PC-9 (cell line): Measurements from ENCODE around the gene FNDC4. TPM values are rescaled to one million over a fixed set of nuclear protein-coding genes. Genes with fewer than 3 reads are reported as not detected.

Experiments used
- BruUV-seq: library from RNA; stranded (reverse); fragments of 400-500 nt; replicated peaks from 2 replicates; lab custom pipeline; 2021; lab: Mats Ljungman, UMichigan
- CTCF ChIA-PET: fragments of 300-600 bp; sonication (Branson Sonifier 250); formaldehyde crosslinking; loops from one replicate; lab custom pipeline; 2022; ENCODE audit warnings: antibody characterized with exemption; lab: Charles Lee
- POLR2A ChIA-PET: fragments of 300-600 bp; sonication (Branson Sonifier 250); formaldehyde crosslinking; loops from one replicate; lab custom pipeline; 2022; ENCODE audit warnings: antibody characterized with exemption; ENCODE audit not compliant: unreplicated experiment; lab: Charles Lee
- DNase-seq, 2 experiments: peaks; one replicate each; pipeline versions ENCODE4 v3.0.0 to v3.0.0-alpha.2; 2015 to 2022; ENCODE audit warnings: mixed read lengths in 1 of 2
- H2AFZ ChIP-seq: fragments of 200-600 bp; sonication (generic); 2 replicates; pipeline ENCODE4 v1.8.1; 2017; ENCODE audit warnings: antibody characterized with exemption
- H3F3A ChIP-seq: fragments of 200-600 bp; sonication (generic); 2 replicates; pipeline ENCODE4 v1.8.1; 2017; ENCODE audit warnings: antibody characterized with exemption, mild to moderate bottlenecking, low read depth; ENCODE audit not compliant: insufficient read depth
- H3K27ac ChIP-seq: fragments of 200-600 bp; sonication (generic); 2 replicates; pipeline ENCODE4 v1.6.1; 2016; ENCODE audit warnings: mixed run types
- H3K27me3 ChIP-seq: fragments of 200-600 bp; sonication (generic); 2 replicates; pipeline ENCODE4 v1.6.1; 2016; ENCODE audit warnings: low read depth, mixed run types; ENCODE audit not compliant: insufficient read depth
- H3K36me3 ChIP-seq: fragments of 200-600 bp; sonication (generic); 2 replicates; pipeline ENCODE4 v1.6.1; 2016; ENCODE audit warnings: low read depth, mixed run types
- H3K4me1 ChIP-seq: fragments of 200-600 bp; sonication (generic); replicated peaks from 2 replicates; pipeline ENCODE4 v1.6.1; 2016; ENCODE audit warnings: mixed run types; ENCODE audit not compliant: insufficient read depth
- H3K4me2 ChIP-seq: fragments of 200-600 bp; sonication (generic); 2 replicates; pipeline ENCODE4 v1.6.1; 2017; ENCODE audit warnings: mixed run types
- H3K4me3 ChIP-seq: fragments of 200-600 bp; sonication (generic); 2 replicates; pipeline ENCODE4 v1.6.1; 2016; ENCODE audit warnings: mixed run types
- H3K79me2 ChIP-seq: fragments of 200-600 bp; sonication (generic); 2 replicates; pipeline ENCODE4 v1.6.1; 2017; ENCODE audit warnings: low read depth, mixed run types
- H3K9me2 ChIP-seq: fragments of 200-600 bp; sonication (generic); 2 replicates; pipeline ENCODE4 v1.8.1; 2017; ENCODE audit warnings: mild to moderate bottlenecking; ENCODE audit not compliant: insufficient read depth
- H3K9me3 ChIP-seq: fragments of 200-600 bp; sonication (generic); 2 replicates; pipeline ENCODE4 v1.8.1; 2016; ENCODE audit warnings: low read depth; ENCODE audit not compliant: insufficient read depth
- H4K20me1 ChIP-seq: fragments of 200-600 bp; sonication (generic); 2 replicates; pipeline ENCODE4 v1.8.1; 2017; ENCODE audit not compliant: insufficient read depth
- CTCF ChIP-seq: fragments of 200-600 bp; sonication (generic); conservative IDR thresholded peaks from 2 replicates; pipeline ENCODE4 v1.6.1; 2017; ENCODE audit warnings: mixed run types, antibody characterized with exemption, mild to moderate bottlenecking, moderate library complexity
- EZH2 ChIP-seq: fragments of 200-600 bp; sonication (generic); IDR thresholded peaks from 2 replicates; pipeline ENCODE4 v1.8.0; 2017; ENCODE audit warnings: antibody characterized with exemption, low read depth
- intact Hi-C: fragments of 100-400 bp; cut with micrococcal nuclease; formaldehyde crosslinking; loops from one replicate; pipeline ENCODE4 v1.10.0; 2022; ENCODE audit not compliant: unreplicated experiment
- total RNA-seq: library from RNA; stranded (reverse); gene quantifications from 2 replicates; pipeline ENCODE4 v1.2.3, GENCODE V29; 2021

The FNDC4 gene
- total RNA-seq, 1 experiment from 2014 or later, result 5.3 TPM

GRCh38 chr2:27492557-27492956 is 2.4 kb downstream of the FNDC4 start:
- Histone ChIP-seq H3K9me3 (no peaks in the 10 kb centered on the region), H4K20me1 (no peaks in the 10 kb centered on the region), H3K4me2 (no peak overlapping the region), H3K36me3 (no peaks in the 10 kb centered on the region), H3K9me2 (no peaks in the 10 kb centered on the region), H3K4me1 (peaks cover 36% of the 10 kb centered on the region), H3K27ac (no peak overlapping the region), H2AFZ (no peak overlapping the region), H3K27me3 (peaks cover 7% of the 10 kb centered on the region; the same call in 1 of the 2 replicates), H3K79me2 (0 out of 2 replicates have a peak, but pooled peaks cover 8% of the 10 kb centered on the region), H3K4me3 (no peak overlapping the region), H3F3A (peaks cover 22% of the 10 kb centered on the region)
- ChIA-PET POLR2A (no interaction called here), CTCF (interaction anchor here (0.6 kb wide), 1 partner anchor 61 kb away, joined by 3 read pairs; no protein-coding TSS in a partner anchor)
- intact Hi-C loops, result loop anchor here (5.0 kb wide), 1 partner anchor 90 kb away; the partner anchor contains the start of gene ZNF512
- DNase-seq, result no peak
- no peak for TF ChIP-seq EZH2
- TF ChIP-seq CTCF, result no peak
- no TSS peak for BruUV-seq

- TF ChIP-seq EZH2 (no peak), CTCF (no peak)
- intact Hi-C loops, result loop anchor here (1.0 to 5.0 kb wide), 3 partner anchors 47 to 139 kb away; partner anchors contain the start of genes CCDC121, GPN1, KRTCAP3 and ZNF512
- BruUV-seq, result TSS peak; percentile 85
- no peaks in the 10 kb centered on the region for H3K36me3 ChIP-seq
- peak; percentile 98 to 100 for DNase-seq
- POLR2A ChIA-PET, result no interaction called here
- no peaks in the 10 kb centered on the region for H3K9me2 ChIP-seq
- H3K79me2 ChIP-seq, result 0 out of 2 replicates have a peak, but pooled peaks cover 8% of the 10 kb centered on the region
- H3K27me3 ChIP-seq, result no peaks in the 10 kb centered on the region
- H3K27ac ChIP-seq, result peak within 1 kb of the TSS; percentile 31
- H3K4me2 ChIP-seq, result peak within 1 kb of the TSS; percentile 94
- peaks cover 17% of the 10 kb centered on the region for H3K4me1 ChIP-seq
- H2AFZ ChIP-seq, result peak within 1 kb of the TSS; percentile 97
- H3F3A ChIP-seq, result peaks cover 15% of the 10 kb centered on the region
- CTCF ChIA-PET, result interaction anchor here (0.6 kb wide), 1 partner anchor 473 kb away, joined by 3 read pairs; no protein-coding TSS in a partner anchor
- peak within 1 kb of the TSS; percentile 65 for H3K4me3 ChIP-seq
- H3K9me3 ChIP-seq, result no peaks in the 10 kb centered on the region
- no peaks in the 10 kb centered on the region for H4K20me1 ChIP-seq
Observed at GRCh38 chr2:27489498-27490397, 5.3 kb downstream of the FNDC4 start, which contains the start of gene IFT172. Gene IFT172 (minus strand): TSS chr2:27489743. CDS start chr2:27489653, 90 bp downstream.

- ChIA-PET POLR2A (no interaction called here), CTCF (no interaction called here)
- intact Hi-C loops, result loop anchor here (1.0 to 2.0 kb wide), 2 partner anchors 47 to 140 kb away; partner anchors contain the start of genes CCDC121, GPN1 and KRTCAP3
- no peaks in the 10 kb centered on the region for H3K36me3 ChIP-seq
- no peak for DNase-seq
- peak overlapping the region; percentile 94 for H3K4me2 ChIP-seq
- H3K27me3 ChIP-seq, result no peaks in the 10 kb centered on the region
- BruUV-seq, result no TSS peak
- H3F3A ChIP-seq, result peaks cover 15% of the 10 kb centered on the region
- peaks cover 12% of the 10 kb centered on the region for H3K4me1 ChIP-seq
- no peaks in the 10 kb centered on the region for H3K9me3 ChIP-seq
- H3K4me3 ChIP-seq, result peak overlapping the region; percentile 65
- 0 out of 2 replicates have a peak, but pooled peaks cover 8% of the 10 kb centered on the region for H3K79me2 ChIP-seq
- peak overlapping the region; percentile 21 for H3K27ac ChIP-seq
- TF ChIP-seq CTCF (no peak), EZH2 (no peak)
- no peaks in the 10 kb centered on the region for H4K20me1 ChIP-seq
- no peaks in the 10 kb centered on the region for H3K9me2 ChIP-seq
- H2AFZ ChIP-seq, result peak overlapping the region; percentile 97
Observed at GRCh38 chr2:27489118-27489497, 5.9 kb downstream of the FNDC4 start.
